Measurements from ENCODE around the gene PEMT.

The PEMT gene

DNA sequence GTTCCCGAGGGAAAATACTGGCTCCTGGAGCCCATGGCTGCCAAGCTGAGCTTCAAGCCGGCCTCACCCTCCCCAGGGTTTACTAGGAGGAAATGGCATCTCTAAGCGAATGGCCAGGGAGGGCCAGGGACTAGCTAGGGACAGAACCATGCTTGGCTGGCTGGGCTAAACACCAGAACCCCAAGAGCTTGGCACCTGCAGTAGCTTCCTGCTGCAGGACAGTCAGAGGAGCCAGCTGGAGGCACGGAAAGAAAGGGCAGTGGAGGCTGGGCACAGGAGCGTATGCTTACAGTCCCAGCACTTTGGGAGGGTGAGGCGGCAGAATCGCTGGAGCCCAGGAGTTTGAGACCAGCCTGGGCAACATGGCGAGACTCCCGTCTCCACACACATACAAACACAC lies 33.7 kb downstream of the PEMT start:
- Mint-ChIP-seq H3K36me3 (ENCODE audit: low read depth) (no peaks in the 10 kb centered on the region), H3K27ac (no peak overlapping the region), H3K4me3 (no peak overlapping the region), H3K27me3 (ENCODE audit: low read depth) (peaks cover 4% of the 10 kb centered on the region), H3K9me3 (no peaks in the 10 kb centered on the region), H3K4me1 (peaks cover 11% of the 10 kb centered on the region)
- TF ChIP-seq, protein P1, sequence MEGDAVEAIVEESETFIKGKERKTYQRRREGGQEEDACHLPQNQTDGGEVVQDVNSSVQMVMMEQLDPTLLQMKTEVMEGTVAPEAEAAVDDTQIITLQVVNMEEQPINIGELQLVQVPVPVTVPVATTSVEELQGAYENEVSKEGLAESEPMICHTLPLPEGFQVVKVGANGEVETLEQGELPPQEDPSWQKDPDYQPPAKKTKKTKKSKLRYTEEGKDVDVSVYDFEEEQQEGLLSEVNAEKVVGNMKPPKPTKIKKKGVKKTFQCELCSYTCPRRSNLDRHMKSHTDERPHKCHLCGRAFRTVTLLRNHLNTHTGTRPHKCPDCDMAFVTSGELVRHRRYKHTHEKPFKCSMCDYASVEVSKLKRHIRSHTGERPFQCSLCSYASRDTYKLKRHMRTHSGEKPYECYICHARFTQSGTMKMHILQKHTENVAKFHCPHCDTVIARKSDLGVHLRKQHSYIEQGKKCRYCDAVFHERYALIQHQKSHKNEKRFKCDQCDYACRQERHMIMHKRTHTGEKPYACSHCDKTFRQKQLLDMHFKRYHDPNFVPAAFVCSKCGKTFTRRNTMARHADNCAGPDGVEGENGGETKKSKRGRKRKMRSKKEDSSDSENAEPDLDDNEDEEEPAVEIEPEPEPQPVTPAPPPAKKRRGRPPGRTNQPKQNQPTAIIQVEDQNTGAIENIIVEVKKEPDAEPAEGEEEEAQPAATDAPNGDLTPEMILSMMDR (IDR thresholded peaks at IDR 0.05; ENCODE audit: unreplicated experiment in 3 of 3): no peak

DNA sequence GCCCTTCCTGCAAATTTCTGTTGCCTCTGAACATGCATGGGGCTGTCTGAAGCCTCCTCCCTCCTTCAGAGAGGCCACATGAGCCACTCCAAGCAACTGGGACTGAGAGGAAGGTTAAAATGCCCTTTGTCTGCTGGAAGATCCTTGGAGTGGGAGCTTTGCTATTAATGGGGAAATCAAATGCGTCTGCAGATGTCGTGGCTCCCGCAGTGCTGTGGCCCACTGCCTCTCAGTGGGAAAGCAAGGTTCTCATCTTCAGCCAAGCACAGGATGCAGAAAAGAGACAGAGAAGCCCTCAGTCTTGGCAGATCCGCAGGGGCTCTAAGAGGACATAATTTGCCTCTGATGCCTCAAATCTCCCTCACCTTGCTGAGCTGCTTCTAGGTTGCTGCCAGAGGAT lies 34.8 kb downstream of the PEMT start:
- peaks cover 4% of the 10 kb centered on the region for H3K27me3 Mint-ChIP-seq (ENCODE audit: low read depth)
- H3K4me3 Mint-ChIP-seq: no peak overlapping the region
- no peaks in the 10 kb centered on the region for H3K9me3 Mint-ChIP-seq
- H3K27ac Mint-ChIP-seq: peak overlapping the region in 2 of 3 experiments; percentile 63 to 66
- TF ChIP-seq, protein P1 (IDR thresholded peaks at IDR 0.05; ENCODE audit: unreplicated experiment in 3 of 3): no peak
- peaks cover 13% of the 10 kb centered on the region for H3K4me1 Mint-ChIP-seq
- no peaks in the 10 kb centered on the region for H3K36me3 Mint-ChIP-seq (ENCODE audit: low read depth)

DNA sequence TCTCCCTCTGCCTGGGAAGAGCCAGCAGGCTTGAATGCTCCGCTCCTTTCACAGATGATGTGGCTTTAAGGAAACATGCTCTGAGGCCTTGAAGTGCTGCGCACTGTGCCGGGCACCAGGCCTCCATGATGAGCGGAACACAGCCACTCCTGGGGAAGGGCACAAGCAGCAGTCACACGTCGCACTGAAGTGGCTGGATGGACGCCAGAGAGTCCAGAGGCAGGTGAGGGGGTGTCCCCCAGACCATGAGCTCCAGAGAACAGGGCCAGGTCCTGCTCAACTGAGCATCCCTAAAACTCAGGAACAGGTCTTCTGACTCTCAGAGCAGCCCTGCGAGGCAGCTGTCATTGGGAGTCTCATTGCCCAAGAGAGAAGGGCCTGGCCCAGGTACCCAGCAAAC lies 35.6 kb downstream of the PEMT start:
- no peaks in the 10 kb centered on the region for H3K9me3 Mint-ChIP-seq
- no peaks in the 10 kb centered on the region for H3K36me3 Mint-ChIP-seq (ENCODE audit: low read depth)
- peaks cover 20% of the 10 kb centered on the region for H3K4me1 Mint-ChIP-seq
- no peak overlapping the region for H3K4me3 Mint-ChIP-seq
- H3K27ac Mint-ChIP-seq: no peak overlapping the region
- H3K27me3 Mint-ChIP-seq (ENCODE audit: low read depth): peaks cover 4% of the 10 kb centered on the region
- TF ChIP-seq, protein P1 (IDR thresholded peaks at IDR 0.05; ENCODE audit: unreplicated experiment in 3 of 3): no peak

DNA sequence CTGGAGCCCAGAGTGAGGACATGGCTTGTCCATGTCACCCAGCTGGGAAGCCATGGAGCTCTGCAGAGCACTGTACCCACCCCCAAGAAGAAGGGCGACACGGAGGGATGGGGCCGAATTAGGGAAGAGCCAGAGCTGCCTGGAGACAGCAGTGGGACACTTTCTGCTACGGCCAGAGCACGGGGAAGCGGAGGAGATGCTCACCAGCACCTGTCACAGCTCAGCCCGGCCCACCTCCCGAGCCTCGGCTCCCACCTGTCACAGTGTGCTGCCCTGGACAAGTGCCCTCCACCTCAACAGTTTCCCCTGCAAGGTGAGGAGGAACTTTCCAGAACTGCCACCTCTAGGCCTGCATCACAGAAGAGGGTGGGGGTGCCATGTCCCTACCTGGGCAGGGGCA lies 36.4 kb downstream of the PEMT start:
- H3K27me3 Mint-ChIP-seq (ENCODE audit: low read depth): peaks cover 4% of the 10 kb centered on the region
- TF ChIP-seq, protein P1 (IDR thresholded peaks at IDR 0.05; ENCODE audit: unreplicated experiment in 3 of 3): no peak
- H3K4me3 Mint-ChIP-seq: no peak overlapping the region
- no peaks in the 10 kb centered on the region for H3K9me3 Mint-ChIP-seq
- H3K27ac Mint-ChIP-seq: no peak overlapping the region
- no peaks in the 10 kb centered on the region for H3K36me3 Mint-ChIP-seq (ENCODE audit: low read depth)
- peaks cover 26% of the 10 kb centered on the region for H3K4me1 Mint-ChIP-seq

- H3K27ac Mint-ChIP-seq: no peak overlapping the region
- H3K27me3 Mint-ChIP-seq (ENCODE audit: low read depth): peaks cover 4% of the 10 kb centered on the region
Measured at GRCh38 chr17:17554266-17554665, 37.2 kb downstream of the PEMT start.

More at GRCh38 chr17:17554266-17554665, 37.2 kb downstream of the PEMT start:
- peaks cover 26% of the 10 kb centered on the region for H3K4me1 Mint-ChIP-seq
- no peaks in the 10 kb centered on the region for H3K36me3 Mint-ChIP-seq (ENCODE audit: low read depth)
- TF ChIP-seq, protein P1 (IDR thresholded peaks at IDR 0.05; ENCODE audit: unreplicated experiment in 3 of 3): no peak
- no peak overlapping the region for H3K4me3 Mint-ChIP-seq
- no peaks in the 10 kb centered on the region for H3K9me3 Mint-ChIP-seq
